Neural crest cell (in vitro differentiated cells): ENCODE data around the gene ATRAID. TPM values are rescaled to one million over a fixed set of nuclear protein-coding genes. Genes with fewer than 3 reads are reported as not detected.
A peak's percentile ranks its signal among the peaks of the same experiment; 100 is the strongest.

Experiments
- DNase-seq: peaks from one replicate; pipeline ENCODE4 v3.0.0; 2021; ENCODE audit warnings: low read depth, mixed read lengths, low spot score
- H3K27ac Mint-ChIP-seq: one replicate; pipeline ENCODE4 v1.8.0; 2021; ENCODE audit warnings: mild to moderate bottlenecking, mixed read lengths; ENCODE audit not compliant: unreplicated experiment
- H3K27me3 Mint-ChIP-seq: 2 replicates; pipeline ENCODE4 v1.8.0; 2021; ENCODE audit warnings: low read depth, mild to moderate bottlenecking, mixed read lengths
- H3K36me3 Mint-ChIP-seq: 2 replicates; pipeline ENCODE4 v1.8.0; 2021; ENCODE audit warnings: low read depth, mild to moderate bottlenecking, mixed read lengths
- H3K4me1 Mint-ChIP-seq: 2 replicates; pipeline ENCODE4 v1.8.0; 2021; ENCODE audit warnings: mixed read lengths
- H3K4me3 Mint-ChIP-seq: one replicate; pipeline ENCODE4 v1.8.0; 2021; ENCODE audit warnings: mild to moderate bottlenecking, mixed read lengths
- H3K9me3 Mint-ChIP-seq: 2 replicates; pipeline ENCODE4 v1.8.0; 2021; ENCODE audit warnings: mixed read lengths
- long read RNA-seq: library from polyadenylated mRNA; unstranded; transcript quantifications from one replicate; pipeline ENCODE4 v2.0.0, GENCODE V29; 2020
- total RNA-seq: library from RNA; stranded (reverse); gene quantifications from 2 replicates; pipeline ENCODE4 v1.2.1, GENCODE V29; 2021
- TF ChIP-seq, protein P1 (sequence below): fragments of 200-600 bp; sonication (generic); conservative IDR thresholded peaks from 2 replicates; pipeline ENCODE4 v1.5.0; 2021; ENCODE audit warnings: antibody characterized with exemption, mild to moderate bottlenecking

ATRAID gene, protein sequence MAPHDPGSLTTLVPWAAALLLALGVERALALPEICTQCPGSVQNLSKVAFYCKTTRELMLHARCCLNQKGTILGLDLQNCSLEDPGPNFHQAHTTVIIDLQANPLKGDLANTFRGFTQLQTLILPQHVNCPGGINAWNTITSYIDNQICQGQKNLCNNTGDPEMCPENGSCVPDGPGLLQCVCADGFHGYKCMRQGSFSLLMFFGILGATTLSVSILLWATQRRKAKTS
- 86.3 and 86.6 TPM in 2 replicates for total RNA-seq
- long read RNA-seq, transcript ATRAID-202 (7 exons, 1,059 nt), result major isoform, 29 of 47 reads
- long read RNA-seq, transcript ATRAID-201 (7 exons, 1,240 nt), result minor isoform, 16 of 47 reads
- long read RNA-seq, partial matches to known transcripts, result 2 of 47 reads
- long read RNA-seq, other reads (novel, unspliced or antisense), result 0 of 47 reads

- TF ChIP-seq, protein P1, sequence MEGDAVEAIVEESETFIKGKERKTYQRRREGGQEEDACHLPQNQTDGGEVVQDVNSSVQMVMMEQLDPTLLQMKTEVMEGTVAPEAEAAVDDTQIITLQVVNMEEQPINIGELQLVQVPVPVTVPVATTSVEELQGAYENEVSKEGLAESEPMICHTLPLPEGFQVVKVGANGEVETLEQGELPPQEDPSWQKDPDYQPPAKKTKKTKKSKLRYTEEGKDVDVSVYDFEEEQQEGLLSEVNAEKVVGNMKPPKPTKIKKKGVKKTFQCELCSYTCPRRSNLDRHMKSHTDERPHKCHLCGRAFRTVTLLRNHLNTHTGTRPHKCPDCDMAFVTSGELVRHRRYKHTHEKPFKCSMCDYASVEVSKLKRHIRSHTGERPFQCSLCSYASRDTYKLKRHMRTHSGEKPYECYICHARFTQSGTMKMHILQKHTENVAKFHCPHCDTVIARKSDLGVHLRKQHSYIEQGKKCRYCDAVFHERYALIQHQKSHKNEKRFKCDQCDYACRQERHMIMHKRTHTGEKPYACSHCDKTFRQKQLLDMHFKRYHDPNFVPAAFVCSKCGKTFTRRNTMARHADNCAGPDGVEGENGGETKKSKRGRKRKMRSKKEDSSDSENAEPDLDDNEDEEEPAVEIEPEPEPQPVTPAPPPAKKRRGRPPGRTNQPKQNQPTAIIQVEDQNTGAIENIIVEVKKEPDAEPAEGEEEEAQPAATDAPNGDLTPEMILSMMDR, result no peak
- Mint-ChIP-seq H3K36me3 (peaks cover 15% of the 10 kb centered on the region), H3K4me1 (peaks cover 44% of the 10 kb centered on the region), H3K27ac (peak within 1 kb of the TSS; percentile 98), H3K4me3 (peak within 1 kb of the TSS; percentile 98), H3K27me3 (no peaks in the 10 kb centered on the region), H3K9me3 (no peaks in the 10 kb centered on the region)
- peak; percentile 76 for DNase-seq
These were observed at the start of gene ATRAID, which contains the start of gene SLC5A6 for GRCh38 chr2:27211943-27212625. Gene ATRAID (plus strand): TSS chr2:27212041. CDS start chr2:27212369, 328 bp downstream. Gene SLC5A6 (minus strand): TSS chr2:27212268. CDS start chr2:27207650, 4,618 bp downstream.

DNA sequence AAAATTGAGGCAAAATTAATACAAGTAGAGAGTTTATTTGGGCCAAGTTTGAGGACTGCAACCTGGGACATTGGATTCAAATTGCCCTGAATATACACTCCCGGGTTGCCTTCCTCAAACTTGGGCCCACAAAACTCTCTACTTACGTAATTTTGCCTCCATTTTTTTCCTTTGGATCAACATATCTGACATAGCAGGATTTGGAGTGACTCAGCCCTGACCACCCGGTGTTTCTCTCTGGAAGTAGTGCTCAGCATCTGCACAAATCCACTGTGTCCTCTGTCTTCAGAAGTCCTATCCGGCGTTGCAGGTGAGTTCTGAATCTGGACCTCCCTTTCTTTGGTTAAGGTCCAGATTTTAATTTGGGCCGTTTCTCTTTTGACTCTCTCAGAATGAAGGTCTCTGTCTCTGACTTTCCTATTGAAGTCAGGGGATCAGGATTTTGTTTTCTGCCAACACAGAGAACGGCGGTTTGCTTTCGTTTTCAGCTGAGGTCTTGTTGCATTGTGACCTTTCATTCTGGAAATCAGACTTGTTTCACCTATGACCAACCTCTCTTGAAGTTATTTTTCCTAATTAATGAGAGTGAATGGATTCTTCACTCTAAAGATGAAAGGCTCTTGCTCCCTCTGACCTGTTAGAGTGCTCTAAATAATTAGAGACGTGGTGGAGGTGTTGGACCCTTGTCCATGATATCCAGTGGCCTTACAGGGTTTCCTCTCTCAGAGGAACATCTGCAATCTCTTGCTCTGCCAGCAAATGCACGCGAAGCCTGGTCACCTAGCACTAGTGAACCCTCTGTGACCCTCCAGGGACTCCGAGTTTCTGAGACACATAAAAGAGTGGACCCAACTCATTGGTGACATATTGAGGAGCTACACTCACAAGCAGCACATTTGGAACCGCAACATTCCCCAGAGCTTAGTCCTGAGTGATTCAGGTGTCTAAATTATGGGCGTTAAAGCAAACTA lies 49.4 kb upstream of the ATRAID start:
- TF ChIP-seq, protein P1, result no peak
- H3K27ac Mint-ChIP-seq, result no peak overlapping the region
- no peak overlapping the region for H3K4me3 Mint-ChIP-seq
- H3K36me3 Mint-ChIP-seq, result no peaks in the 10 kb centered on the region
- H3K27me3 Mint-ChIP-seq, result peaks cover 3% of the 10 kb centered on the region
- no peaks in the 10 kb centered on the region for H3K9me3 Mint-ChIP-seq
- no peak for DNase-seq
- no peaks in the 10 kb centered on the region for H3K4me1 Mint-ChIP-seq

DNA sequence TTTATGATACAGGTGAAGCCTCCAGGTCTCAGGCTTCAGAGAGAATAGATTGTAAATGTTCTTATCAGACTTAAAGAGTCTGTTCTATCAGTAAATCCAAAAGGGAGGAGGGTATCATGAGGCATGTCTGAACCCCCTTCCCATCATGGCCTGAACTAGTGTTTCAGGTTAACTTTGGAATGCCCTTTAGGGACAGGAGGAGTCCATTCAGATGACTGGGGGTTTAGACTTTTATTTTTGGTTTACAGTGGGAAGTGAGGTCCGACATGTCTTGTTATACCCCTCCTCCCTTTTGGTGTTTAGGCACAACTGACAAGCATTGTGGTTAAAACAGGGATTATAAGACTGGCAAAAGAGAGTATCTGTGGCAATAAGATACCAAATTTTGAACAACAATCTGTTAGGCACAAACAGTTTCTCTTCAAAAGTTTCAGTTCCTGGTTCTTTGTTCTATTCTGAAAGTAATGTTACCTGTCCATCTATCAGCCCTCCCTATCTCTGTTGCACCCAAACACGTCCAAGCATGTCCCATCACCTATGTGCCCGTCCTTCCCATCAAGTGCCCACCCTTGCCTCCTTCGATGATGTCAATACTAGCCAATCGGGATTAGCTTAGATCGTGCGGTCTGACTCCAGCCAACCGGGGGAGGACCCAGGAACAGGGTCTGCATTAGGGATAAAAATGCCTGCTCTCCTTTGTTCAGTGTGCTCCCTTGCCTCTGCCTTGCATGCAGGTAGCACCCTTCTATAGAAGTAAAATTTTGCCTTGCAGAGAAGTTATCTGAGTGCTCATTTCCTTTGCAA lies 46.7 kb upstream of the ATRAID start:
- Mint-ChIP-seq H3K36me3 (no peaks in the 10 kb centered on the region), H3K27me3 (peaks cover 12% of the 10 kb centered on the region), H3K9me3 (no peaks in the 10 kb centered on the region), H3K4me3 (no peak overlapping the region), H3K4me1 (no peaks in the 10 kb centered on the region), H3K27ac (no peak overlapping the region)
- DNase-seq, result no peak
- TF ChIP-seq, protein P1, result no peak

DNA sequence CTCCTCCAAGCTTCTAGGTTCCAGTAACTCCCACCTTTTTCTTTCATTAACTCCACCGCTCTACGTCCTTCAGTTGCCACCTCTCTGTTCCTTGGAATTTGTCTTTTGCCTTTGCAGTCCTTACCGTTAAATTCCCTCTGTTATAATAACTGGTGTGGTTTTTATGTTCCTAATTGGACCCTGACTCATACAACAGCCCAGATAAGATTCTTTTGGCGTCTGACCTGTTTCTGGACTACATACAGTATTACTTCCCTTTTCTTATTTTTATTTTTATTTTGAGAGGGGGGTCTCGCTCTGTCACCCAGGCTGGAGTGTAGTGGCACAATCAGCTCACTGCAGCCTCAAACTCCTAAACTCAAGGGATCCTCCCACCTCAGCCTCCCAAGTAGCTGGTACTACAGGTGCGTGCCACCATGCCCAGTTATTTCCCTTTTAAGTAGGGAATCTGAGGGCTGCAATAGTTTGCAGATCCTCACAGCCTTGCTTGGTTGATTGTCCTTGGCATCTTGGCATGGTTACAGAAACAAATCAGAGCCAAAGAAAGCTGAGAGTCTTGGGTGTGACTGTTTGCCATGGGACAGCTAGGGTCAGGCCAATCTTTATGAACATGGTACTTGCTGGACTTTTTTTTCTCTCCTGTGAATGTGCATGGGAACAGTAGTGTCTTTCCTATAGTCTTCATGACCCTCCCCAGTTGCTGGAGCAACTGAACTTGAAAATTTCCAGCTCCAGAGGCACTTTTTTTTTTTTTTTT lies 41.1 kb upstream of the ATRAID start:
- no peak overlapping the region for H3K4me3 Mint-ChIP-seq
- TF ChIP-seq, protein P1, result no peak
- peaks cover 21% of the 10 kb centered on the region for H3K27me3 Mint-ChIP-seq
- no peaks in the 10 kb centered on the region for H3K9me3 Mint-ChIP-seq
- no peaks in the 10 kb centered on the region for H3K36me3 Mint-ChIP-seq
- H3K4me1 Mint-ChIP-seq, result no peaks in the 10 kb centered on the region
- DNase-seq, result no peak
- H3K27ac Mint-ChIP-seq, result no peak overlapping the region
